HTERT RPE-1 (cell line): Measurements from ENCODE around the gene SLC1A7.

Experiments
- in situ Hi-C: fragments of 300-500 bp; cut with MboI; formaldehyde crosslinking; loops from 4 replicates; pipeline ENCODE4 v1.14.3; 2020; ENCODE audit warnings: low sequenced_read_pairs

The SLC1A7 gene

GRCh38 chr1:53162621-53163020 lies 20.2 kb upstream of the SLC1A7 start:
- in situ Hi-C loops = no loop called here

GRCh38 chr1:53160924-53161378 lies 18.5 kb upstream of the SLC1A7 start:
- in situ Hi-C loops = no loop called here

GRCh38 chr1:53158900-53159299 lies 16.5 kb upstream of the SLC1A7 start:
- in situ Hi-C loops = no loop called here

GRCh38 chr1:53156783-53157182 lies 14.3 kb upstream of the SLC1A7 start:
- in situ Hi-C loops = no loop called here

- in situ Hi-C loops = no loop called here
Observed at GRCh38 chr1:53155945-53156344, 13.5 kb upstream of the SLC1A7 start.

- in situ Hi-C loops = no loop called here
Observed at GRCh38 chr1:53155534-53155933, 13.1 kb upstream of the SLC1A7 start.

- in situ Hi-C loops = no loop called here
Observed at GRCh38 chr1:53154859-53155438, 12.5 kb upstream of the SLC1A7 start.

GRCh38 chr1:53153752-53154151 lies 11.3 kb upstream of the SLC1A7 start:
- in situ Hi-C loops = no loop called here

GRCh38 chr1:53148123-53148522 lies 5.7 kb upstream of the SLC1A7 start:
- in situ Hi-C loops = no loop called here

GRCh38 chr1:53147174-53147573 lies 4.7 kb upstream of the SLC1A7 start:
- in situ Hi-C loops = no loop called here

GRCh38 chr1:53145942-53146708 lies 3.7 kb upstream of the SLC1A7 start:
- in situ Hi-C loops = no loop called here

GRCh38 chr1:53145619-53145941 lies 3.1 kb upstream of the SLC1A7 start:
- in situ Hi-C loops = no loop called here

- in situ Hi-C loops = no loop called here
Observed at GRCh38 chr1:53145051-53145600, 2.7 kb upstream of the SLC1A7 start.

- in situ Hi-C loops = no loop called here
Observed at GRCh38 chr1:53144201-53144600, 1.8 kb upstream of the SLC1A7 start.

- in situ Hi-C loops = no loop called here
Observed at GRCh38 chr1:53143527-53143926, 1.1 kb upstream of the SLC1A7 start.

- in situ Hi-C loops = no loop called here
Observed at GRCh38 chr1:53141487-53142055, 867 bp downstream of the SLC1A7 start.

- in situ Hi-C loops = no loop called here
Observed at GRCh38 chr1:53140451-53140850, 2.0 kb downstream of the SLC1A7 start.

- in situ Hi-C loops = no loop called here
Observed at GRCh38 chr1:53139951-53140361, 2.5 kb downstream of the SLC1A7 start.

- in situ Hi-C loops = no loop called here
Observed at GRCh38 chr1:53138991-53139884, 3.2 kb downstream of the SLC1A7 start.

GRCh38 chr1:53137729-53138128 lies 4.7 kb downstream of the SLC1A7 start:
- in situ Hi-C loops = no loop called here

- in situ Hi-C loops = no loop called here
Observed at GRCh38 chr1:53135735-53136114, 6.7 kb downstream of the SLC1A7 start.
